DMS53 treated with DMSO at 0.1 percent for 48 hours (cell line): Measurements from ENCODE around the gene TNS3.

Experiments used
- DNase-seq: peaks from one replicate; lab custom pipeline; 2025; ENCODE audit not compliant: unreplicated experiment; lab: John Stamatoyannopoulos, UW

TNS3 gene

GRCh38 chr7:47393406-47393805, 188.5 kb downstream of the TNS3 start:
- no peak for DNase-seq

- DNase-seq = no peak
Measured at GRCh38 chr7:47392241-47392759, 189.6 kb downstream of the TNS3 start.

GRCh38 chr7:47391726-47392125, 190.2 kb downstream of the TNS3 start:
- no peak for DNase-seq

GRCh38 chr7:47390914-47391313, 191.0 kb downstream of the TNS3 start:
- no peak for DNase-seq

- no peak for DNase-seq
Measured at GRCh38 chr7:47389923-47390630, 191.8 kb downstream of the TNS3 start.

- DNase-seq = no peak
Measured at GRCh38 chr7:47389171-47389922, 192.6 kb downstream of the TNS3 start.

- DNase-seq = no peak
Measured at GRCh38 chr7:47387506-47387905, 194.4 kb downstream of the TNS3 start.

GRCh38 chr7:47386273-47386835, 195.6 kb downstream of the TNS3 start:
- no peak for DNase-seq

- no peak for DNase-seq
Measured at GRCh38 chr7:47385536-47386125, 196.3 kb downstream of the TNS3 start.

- DNase-seq = no peak
Measured at GRCh38 chr7:47384755-47385535, 197.0 kb downstream of the TNS3 start.

GRCh38 chr7:47383696-47384445, 198.0 kb downstream of the TNS3 start:
- no peak for DNase-seq

GRCh38 chr7:47383072-47383471, 198.8 kb downstream of the TNS3 start:
- DNase-seq = no peak

GRCh38 chr7:47382200-47382599, 199.7 kb downstream of the TNS3 start:
- DNase-seq = no peak

GRCh38 chr7:47381134-47381495, 200.8 kb downstream of the TNS3 start:
- no peak for DNase-seq

- no peak for DNase-seq
Measured at GRCh38 chr7:47380325-47381133, 201.4 kb downstream of the TNS3 start.

GRCh38 chr7:47379629-47380324, 202.1 kb downstream of the TNS3 start:
- DNase-seq = no peak

- no peak for DNase-seq
Measured at GRCh38 chr7:47378728-47379395, 203.0 kb downstream of the TNS3 start.

- DNase-seq = no peak
Measured at GRCh38 chr7:47377741-47378140, 204.2 kb downstream of the TNS3 start.
